Parathyroid adenoma (tissue), 2 donors: Measurements from ENCODE around the gene CCKAR.

Experiments used
- H2AFZ ChIP-seq: fragments of 300-600 bp; sonication (generic); one replicate; pipeline ENCODE4 v1.7.0; 2017; ENCODE audit warnings: antibody characterized with exemption, mild to moderate bottlenecking
- H3K27ac ChIP-seq: fragments of 300-600 bp; sonication (generic); one replicate; pipeline ENCODE4 v1.7.0; 2017
- H3K27me3 ChIP-seq: fragments of 300-600 bp; sonication (generic); one replicate; pipeline ENCODE4 v1.7.0; 2017; ENCODE audit warnings: low read length; ENCODE audit not compliant: control insufficient read depth, insufficient read depth
- H3K36me3 ChIP-seq: fragments of 300-600 bp; sonication (generic); one replicate; pipeline ENCODE4 v1.7.0; 2017; ENCODE audit warnings: low read length; ENCODE audit not compliant: control insufficient read depth, insufficient read depth
- H3K4me1 ChIP-seq: fragments of 300-600 bp; sonication (generic); one replicate; pipeline ENCODE4 v1.7.0; 2017; ENCODE audit warnings: control low read depth
- H3K4me2 ChIP-seq: fragments of 300-600 bp; sonication (generic); one replicate; pipeline ENCODE4 v1.7.0; 2017; ENCODE audit warnings: low read length
- H3K4me3 ChIP-seq: fragments of 300-600 bp; sonication (generic); one replicate; pipeline ENCODE4 v1.7.0; 2017; ENCODE audit warnings: low read depth, low read length
- H3K79me2 ChIP-seq: fragments of 300-600 bp; sonication (generic); one replicate; pipeline ENCODE4 v1.7.0; 2017; ENCODE audit warnings: control low read depth
- H3K9ac ChIP-seq: fragments of 300-600 bp; sonication (generic); one replicate; pipeline ENCODE4 v1.7.0; 2017; ENCODE audit warnings: mild to moderate bottlenecking
- H3K9me3 ChIP-seq: fragments of 300-600 bp; sonication (generic); one replicate; pipeline ENCODE4 v1.7.0; 2017; ENCODE audit warnings: low read length; ENCODE audit not compliant: control insufficient read depth
- CTCF ChIP-seq: fragments of 300-600 bp; sonication (generic); IDR thresholded peaks from one replicate; pipeline ENCODE4 v1.7.0; 2017; ENCODE audit warnings: antibody characterized with exemption, mild to moderate bottlenecking
- donor health status: primary hyperparathyroidism.

The CCKAR gene

GRCh38 chr4:26478330-26478729, 12.0 kb downstream of the CCKAR start:
- H3K9me3 ChIP-seq = no peaks in the 10 kb centered on the region
- no peaks in the 10 kb centered on the region for H3K79me2 ChIP-seq
- H3K27ac ChIP-seq = no peak overlapping the region
- no peak overlapping the region for H3K9ac ChIP-seq
- no peaks in the 10 kb centered on the region for H3K4me1 ChIP-seq
- TF ChIP-seq CTCF = no peak
- H2AFZ ChIP-seq = no peak overlapping the region
- no peaks in the 10 kb centered on the region for H3K36me3 ChIP-seq
- no peak overlapping the region for H3K4me2 ChIP-seq
- no peaks in the 10 kb centered on the region for H3K27me3 ChIP-seq
- no peak overlapping the region for H3K4me3 ChIP-seq

- Histone ChIP-seq H3K79me2 (no peaks in the 10 kb centered on the region), H3K27ac (no peak overlapping the region), H3K9me3 (no peaks in the 10 kb centered on the region), H3K27me3 (no peaks in the 10 kb centered on the region), H3K36me3 (no peaks in the 10 kb centered on the region), H2AFZ (no peak overlapping the region), H3K4me3 (no peak overlapping the region), H3K9ac (no peak overlapping the region), H3K4me2 (no peak overlapping the region), H3K4me1 (no peaks in the 10 kb centered on the region)
- TF ChIP-seq CTCF = no peak
Measured at GRCh38 chr4:26476545-26476944, 13.7 kb downstream of the CCKAR start.

- Histone ChIP-seq H3K27me3 (no peaks in the 10 kb centered on the region), H3K9me3 (no peaks in the 10 kb centered on the region), H3K79me2 (no peaks in the 10 kb centered on the region), H3K27ac (no peak overlapping the region), H3K4me3 (no peak overlapping the region), H3K4me1 (no peaks in the 10 kb centered on the region), H3K4me2 (no peak overlapping the region), H3K9ac (no peak overlapping the region), H3K36me3 (no peaks in the 10 kb centered on the region), H2AFZ (no peak overlapping the region)
- no peak for TF ChIP-seq CTCF
Measured at GRCh38 chr4:26475716-26476115, 14.6 kb downstream of the CCKAR start.

- H3K9ac ChIP-seq = no peak overlapping the region
- no peak overlapping the region for H3K27ac ChIP-seq
Measured at GRCh38 chr4:26474551-26474950, 15.7 kb downstream of the CCKAR start.

More at GRCh38 chr4:26474551-26474950, 15.7 kb downstream of the CCKAR start:
- no peak for TF ChIP-seq CTCF
- Histone ChIP-seq H3K4me3 (no peak overlapping the region), H3K79me2 (no peaks in the 10 kb centered on the region), H3K4me1 (no peaks in the 10 kb centered on the region), H3K27me3 (no peaks in the 10 kb centered on the region), H3K9me3 (no peaks in the 10 kb centered on the region), H3K36me3 (no peaks in the 10 kb centered on the region), H2AFZ (no peak overlapping the region), H3K4me2 (no peak overlapping the region)
